Duodenal mucosa (tissue), 2 donors: Measurements from ENCODE around the gene PLCG2.
"Not testable (repeated sequence)": the region's sequence is repeated elsewhere in the genome, so short reads cannot be mapped to it uniquely, and the experiment has no call there.

Experiments
- H3K27ac ChIP-seq: one replicate; pipeline ENCODE4 v1.7.0; 2013; ENCODE audit warnings: low read depth, low read length
- H3K27me3 ChIP-seq, 2 donors: one replicate each; pipeline ENCODE4 v1.7.0; 2013; ENCODE audit warnings: low read length in 2 of 2, control low read depth in 1 of 2; ENCODE audit not compliant: insufficient read depth in 2 of 2, control insufficient read depth in 1 of 2
- H3K36me3 ChIP-seq, 2 donors: one replicate each; pipeline ENCODE4 v1.7.0; 2013; ENCODE audit warnings: low read length in 2 of 2, control low read depth in 1 of 2; ENCODE audit not compliant: insufficient read depth in 2 of 2, control insufficient read depth in 1 of 2
- H3K4me1 ChIP-seq, 2 donors: one replicate each; pipeline ENCODE4 v1.7.0; 2013; ENCODE audit warnings: low read length in 2 of 2, control low read depth in 1 of 2; ENCODE audit not compliant: insufficient read depth in 2 of 2, control insufficient read depth in 1 of 2
- H3K4me3 ChIP-seq, 2 donors: one replicate each; pipeline ENCODE4 v1.7.0; 2013; ENCODE audit warnings: low read length in 2 of 2, low read depth in 1 of 2
- H3K9ac ChIP-seq, 2 donors: one replicate each; pipeline ENCODE4 v1.7.0; 2013; ENCODE audit warnings: low read length in 2 of 2, low read depth in 1 of 2
- H3K9me3 ChIP-seq, 2 donors: one replicate each; pipeline ENCODE4 v1.7.0; 2013; ENCODE audit warnings: low read length in 2 of 2, control low read depth in 1 of 2; ENCODE audit not compliant: control insufficient read depth in 1 of 2

Gene PLCG2

DNA sequence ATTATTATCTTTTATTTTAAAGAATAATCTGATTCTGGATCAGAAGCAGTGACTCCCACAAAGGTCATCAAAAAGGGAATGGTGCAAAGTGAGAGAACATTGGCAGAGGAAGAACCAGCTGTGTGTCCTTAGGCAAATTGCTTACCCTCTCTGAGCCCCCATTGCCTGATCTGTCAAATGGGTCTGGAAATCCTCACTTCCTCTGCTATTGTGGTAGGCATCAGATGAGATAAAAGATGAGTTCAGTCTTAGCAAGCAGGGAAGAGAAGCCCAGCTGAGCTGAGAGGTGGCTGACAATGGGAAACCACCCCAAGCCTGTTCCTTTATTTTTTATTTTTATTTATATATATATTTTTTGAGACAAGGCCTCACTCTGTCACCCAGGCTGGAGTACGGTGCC lies 24.2 kb upstream of the PLCG2 start:
- no peak overlapping the region for H3K27ac ChIP-seq
- peaks cover 6 to 16% of the 10 kb centered on the region in 2 donors for H3K4me1 ChIP-seq
- H3K9me3 ChIP-seq: no peaks in the 10 kb centered on the region
- H3K9ac ChIP-seq: no peak overlapping the region
- no peak overlapping the region for H3K4me3 ChIP-seq
- no peaks in the 10 kb centered on the region for H3K27me3 ChIP-seq
- no peaks in the 10 kb centered on the region for H3K36me3 ChIP-seq

DNA sequence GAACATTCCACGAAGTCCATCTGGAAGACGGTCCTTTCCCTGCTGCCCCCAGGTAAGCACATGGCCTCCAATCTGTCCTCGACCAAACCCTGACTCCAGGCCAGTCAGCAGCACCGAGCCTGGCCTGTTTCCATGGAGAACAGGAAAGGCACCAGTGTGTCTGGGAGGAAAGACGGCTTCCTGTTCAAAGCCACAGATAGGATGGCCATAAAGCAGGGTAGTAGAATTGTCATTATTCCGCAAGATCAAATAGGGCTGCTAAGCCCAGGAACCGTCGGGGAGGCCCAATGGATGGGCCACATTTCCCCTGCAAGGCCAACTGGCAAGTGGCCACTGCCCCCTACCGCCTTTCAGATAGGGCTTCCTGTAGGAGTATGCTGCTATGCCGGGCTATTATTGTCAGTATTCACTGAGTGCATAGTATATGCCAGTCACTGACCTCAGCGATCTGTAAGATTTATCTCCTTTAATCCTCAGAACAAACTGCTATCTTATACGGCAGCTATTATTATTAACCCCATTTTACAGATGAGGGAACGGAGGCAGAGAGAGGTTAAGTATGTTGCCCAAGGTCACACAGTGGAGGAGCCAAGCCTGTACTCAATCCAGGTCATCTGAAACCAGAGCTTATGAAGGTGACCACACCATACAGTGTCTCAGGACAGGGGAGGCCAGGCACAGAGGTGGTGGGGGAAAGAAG lies 23.0 kb upstream of the PLCG2 start:
- peaks cover 6 to 16% of the 10 kb centered on the region in 2 donors for H3K4me1 ChIP-seq
- no peaks in the 10 kb centered on the region for H3K36me3 ChIP-seq
- H3K27ac ChIP-seq: no peak overlapping the region

GRCh38 chr16:81756615-81757356 lies 22.3 kb upstream of the PLCG2 start:
- Histone ChIP-seq H3K27ac (no peak overlapping the region), H3K9me3 (no peaks in the 10 kb centered on the region), H3K36me3 (no peaks in the 10 kb centered on the region), H3K4me1 (peaks cover 6 to 16% of the 10 kb centered on the region in 2 donors), H3K4me3 (no peak overlapping the region), H3K9ac (no peak overlapping the region), H3K27me3 (no peaks in the 10 kb centered on the region)

More for the DNA sequence above, 23.0 kb upstream of the PLCG2 start:
- H3K9ac ChIP-seq: no peak overlapping the region
- H3K4me3 ChIP-seq: no peak overlapping the region
- no peaks in the 10 kb centered on the region for H3K27me3 ChIP-seq
- H3K9me3 ChIP-seq: no peaks in the 10 kb centered on the region

DNA sequence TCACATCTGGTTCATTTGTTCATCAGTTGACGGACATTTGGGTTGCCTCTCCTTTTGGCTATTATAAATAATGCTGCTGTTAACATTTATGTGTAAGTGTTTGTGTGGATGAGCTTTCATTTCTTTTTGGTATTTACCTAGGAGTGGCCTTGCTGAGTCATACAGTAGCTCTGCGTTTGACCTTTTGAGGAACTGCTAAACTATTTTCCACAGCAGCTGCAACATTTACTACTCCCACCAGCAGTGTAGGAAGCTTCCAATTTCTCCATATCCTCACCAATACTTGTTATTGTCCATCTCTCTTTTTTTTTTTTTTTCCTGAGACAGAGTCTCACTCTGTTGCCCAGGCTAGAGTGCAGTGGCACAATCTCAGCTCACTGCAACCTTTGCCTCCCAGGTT lies 20.7 kb upstream of the PLCG2 start:
- H3K36me3 ChIP-seq: no peaks in the 10 kb centered on the region
- H3K27me3 ChIP-seq: no peaks in the 10 kb centered on the region
- H3K27ac ChIP-seq: no peak overlapping the region

DNA sequence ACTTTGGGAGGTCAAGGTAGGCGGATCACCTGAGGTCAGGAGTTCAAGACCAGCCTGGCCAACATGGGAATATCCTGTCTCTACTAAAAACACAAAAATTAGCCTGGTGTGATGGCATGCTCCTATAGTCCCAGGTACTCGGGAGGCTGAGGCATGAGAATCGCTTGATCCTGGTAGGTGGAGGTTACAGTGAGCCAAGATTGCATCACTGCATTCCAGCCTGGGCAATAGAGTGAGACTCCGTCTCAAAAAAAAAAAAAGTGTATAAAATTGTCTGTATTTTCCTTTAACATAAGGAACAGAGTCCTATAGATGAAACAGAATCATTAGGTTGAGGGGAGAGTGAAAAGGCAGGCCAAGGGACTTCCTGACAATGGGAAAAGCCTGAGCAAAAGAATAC lies 16.8 kb upstream of the PLCG2 start:
- not testable (repeated sequence) for H3K27me3 ChIP-seq, H3K4me1 ChIP-seq, H3K9ac ChIP-seq, H3K4me3 ChIP-seq, H3K9me3 ChIP-seq, H3K36me3 ChIP-seq, H3K27ac ChIP-seq

More for the DNA sequence above, 20.7 kb upstream of the PLCG2 start:
- Histone ChIP-seq H3K4me1 (peaks cover 0 to 8% of the 10 kb centered on the region in 2 donors), H3K4me3 (no peak overlapping the region), H3K9ac (no peak overlapping the region), H3K9me3 (no peaks in the 10 kb centered on the region)

DNA sequence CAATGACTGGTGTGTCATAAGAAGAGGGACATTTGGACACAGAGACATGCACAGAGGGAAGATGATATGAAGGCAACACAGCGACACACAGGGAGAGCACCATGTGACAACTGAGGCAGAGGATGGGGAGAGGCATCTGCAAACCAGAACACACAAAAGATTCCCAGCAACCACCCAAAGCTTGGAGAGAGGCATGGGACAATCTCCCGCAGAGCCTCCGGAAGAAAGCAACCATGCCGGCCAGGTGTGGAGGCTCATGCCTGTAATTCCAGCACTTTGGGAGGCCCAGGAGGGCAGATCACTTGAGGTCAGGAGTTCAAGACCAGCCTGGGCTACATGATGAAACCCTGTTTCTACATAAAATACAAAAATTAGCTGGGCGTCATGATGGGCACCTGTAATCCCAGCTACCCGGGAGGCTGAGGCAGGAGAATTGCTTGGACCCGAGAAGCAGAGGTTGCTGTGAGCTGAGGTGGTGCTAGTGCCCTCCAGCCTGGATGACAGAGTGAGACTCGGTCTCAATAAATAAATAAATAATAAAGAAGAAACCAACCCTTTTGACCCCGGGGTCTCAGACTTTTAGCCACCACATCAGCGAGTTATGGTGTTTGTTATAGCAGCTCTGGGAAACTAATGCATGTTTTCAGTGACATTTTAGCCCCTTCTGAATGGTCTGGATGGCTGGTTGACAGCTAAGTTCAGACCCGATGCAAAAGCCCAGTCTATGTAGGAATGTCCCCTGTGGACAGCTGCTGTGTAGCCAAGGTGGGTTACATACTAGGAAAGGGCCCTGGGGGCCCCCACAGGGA lies 13.8 kb upstream of the PLCG2 start:
- H3K9ac ChIP-seq: no peak overlapping the region
- no peak overlapping the region for H3K27ac ChIP-seq
- H3K4me1 ChIP-seq: peaks cover 6 to 9% of the 10 kb centered on the region in 2 donors
- no peaks in the 10 kb centered on the region for H3K9me3 ChIP-seq
- no peaks in the 10 kb centered on the region for H3K27me3 ChIP-seq
- no peaks in the 10 kb centered on the region for H3K36me3 ChIP-seq
- H3K4me3 ChIP-seq: no peak overlapping the region

GRCh38 chr16:81765969-81766368 lies 13.1 kb upstream of the PLCG2 start:
- Histone ChIP-seq H3K27me3 (no peaks in the 10 kb centered on the region), H3K36me3 (no peaks in the 10 kb centered on the region), H3K4me3 (no peak overlapping the region), H3K9me3 (no peaks in the 10 kb centered on the region), H3K4me1 (peaks cover 6 to 9% of the 10 kb centered on the region in 2 donors), H3K27ac (no peak overlapping the region), H3K9ac (no peak overlapping the region)

DNA sequence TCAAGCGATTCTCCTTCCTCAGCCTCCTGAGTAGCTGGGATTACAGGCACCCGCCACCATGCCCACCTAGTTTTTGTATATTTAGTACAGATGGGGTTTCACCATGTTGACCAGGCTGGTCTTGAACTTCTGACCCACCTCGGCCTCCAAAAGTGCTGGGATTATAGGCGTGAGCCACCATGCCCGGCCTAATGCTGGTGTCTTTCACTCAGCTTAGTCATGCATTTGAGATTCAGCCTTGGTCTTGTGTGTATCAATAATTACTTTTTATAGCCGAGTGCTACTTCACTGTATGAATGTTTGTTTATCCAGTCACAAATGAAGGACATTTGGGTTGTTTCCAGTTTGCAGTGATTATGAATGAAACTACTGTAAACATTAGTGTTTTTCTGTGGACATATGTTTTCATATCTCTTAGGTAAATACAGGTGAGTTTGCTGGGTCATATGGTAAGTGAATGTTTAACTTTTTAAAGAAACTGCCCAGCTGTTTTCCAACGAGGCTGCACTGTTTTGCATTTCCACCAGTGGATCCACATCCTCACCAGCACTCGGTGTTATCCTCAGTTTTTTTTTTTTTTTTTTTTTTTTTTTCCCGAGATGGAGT lies 11.0 kb upstream of the PLCG2 start:
- Histone ChIP-seq H3K27me3 (no peaks in the 10 kb centered on the region), H3K9ac (no peak overlapping the region), H3K36me3 (no peaks in the 10 kb centered on the region), H3K4me3 (no peak overlapping the region), H3K9me3 (no peaks in the 10 kb centered on the region), H3K27ac (no peak overlapping the region), H3K4me1 (peaks cover 6 to 9% of the 10 kb centered on the region in 2 donors)

GRCh38 chr16:81770008-81770407 lies 9.1 kb upstream of the PLCG2 start:
- Histone ChIP-seq H3K9ac (no peak overlapping the region), H3K27me3 (no peaks in the 10 kb centered on the region), H3K9me3 (no peaks in the 10 kb centered on the region), H3K4me1 (peaks cover 6 to 9% of the 10 kb centered on the region in 2 donors), H3K27ac (no peak overlapping the region), H3K36me3 (no peaks in the 10 kb centered on the region), H3K4me3 (no peak overlapping the region)
